ENCODE data around the gene IDH1.
"Not testable (repeated sequence)": the region's sequence is repeated elsewhere in the genome, so short reads cannot be mapped to it uniquely, and the experiment has no call there.

- TF ChIP-seq STAG1 (CRISPR knock-in tag; IDR thresholded peaks at IDR 0.05); ZNF207 (IDR thresholded peaks at IDR 0.05; ENCODE audit: borderline replicate concordance); POLR2A (IDR thresholded peaks at IDR 0.05; ENCODE audit: insufficient read depth in 1 of 2, low read depth in 2 of 2, low read length in 2 of 2); PITX1 (CRISPR knock-in tag; IDR thresholded peaks at IDR 0.05); ZNF724P (CRISPR knock-in tag; IDR thresholded peaks at IDR 0.05; ENCODE audit: borderline replicate concordance); ZNF446 (CRISPR knock-in tag; IDR thresholded peaks at IDR 0.05); RBM22 (optimal IDR thresholded peaks at IDR 0.05; ENCODE audit: low read length); NFYB (CRISPR knock-in tag; IDR thresholded peaks at IDR 0.05); ZBTB1 (CRISPR knock-in tag; IDR thresholded peaks at IDR 0.05; ENCODE audit: borderline replicate concordance); FOXA1 (IDR thresholded peaks at IDR 0.05); FOXA1 (CRISPR knock-in tag; IDR thresholded peaks at IDR 0.05); CTCF (CRISPR knock-in tag; IDR thresholded peaks at IDR 0.05): not testable (repeated sequence)
These were observed 12.7 kb upstream of the IDH1 start for GRCh38 chr2:208267526-208267925.
